Lung (tissue), 12 donors: Measurements from ENCODE around the gene TP53RK. TPM values are rescaled to one million over a fixed set of nuclear protein-coding genes. Genes with fewer than 3 reads are reported as not detected.

Experiments
- ATAC-seq: fragments of 200-7000 bp; cut with Tn5 transposase; one replicate; pipeline ENCODE4 v1.9.1; 2020; ENCODE audit warnings: moderate number of reproducible peaks; ENCODE audit not compliant: insufficient read depth, low FRiP score
- DNase-seq, 3 donors: peaks; one replicate each; pipeline ENCODE4 v3.0.0-alpha.2; 2013 to 2017
- H3K27ac ChIP-seq, 2 donors: one replicate each; pipeline ENCODE4 v1.5.1; 2013; ENCODE audit warnings: mild to moderate bottlenecking in 2 of 2, moderate library complexity in 2 of 2, control low read depth in 1 of 2, inconsistent platforms in 1 of 2, low read depth in 1 of 2, low read length in 1 of 2
- H3K27me3 ChIP-seq, 3 donors: one replicate each; pipeline ENCODE4 v1.5.1; 2013; ENCODE audit warnings: low read length in 2 of 3; ENCODE audit not compliant: control insufficient read depth in 3 of 3, insufficient read depth in 3 of 3
- H3K36me3 ChIP-seq, 4 donors: one replicate each; pipeline ENCODE4 v1.5.1; 2013; ENCODE audit warnings: low read length in 4 of 4, mild to moderate bottlenecking in 1 of 4, moderate library complexity in 1 of 4; ENCODE audit not compliant: control insufficient read depth in 4 of 4, insufficient read depth in 4 of 4
- H3K4me1 ChIP-seq, 5 donors: one replicate each; pipeline ENCODE4 v1.5.1; 2013; ENCODE audit warnings: low read length in 5 of 5, mild to moderate bottlenecking in 2 of 5, moderate library complexity in 1 of 5; ENCODE audit not compliant: control insufficient read depth in 5 of 5, insufficient read depth in 5 of 5
- H3K4me3 ChIP-seq: one replicate; pipeline ENCODE4 v1.5.1; 2013; ENCODE audit warnings: mild to moderate bottlenecking, control low read depth, moderate library complexity
- H3K9ac ChIP-seq, 2 donors: one replicate each; pipeline ENCODE4 v1.5.1; 2013; ENCODE audit warnings: low read length in 2 of 2, control low read depth in 1 of 2; ENCODE audit not compliant: insufficient read depth in 1 of 2
- H3K9me3 ChIP-seq, 4 donors: one replicate each; pipeline ENCODE4 v1.5.1; 2013; ENCODE audit warnings: low read length in 3 of 4, mild to moderate bottlenecking in 1 of 4, moderate library complexity in 1 of 4; ENCODE audit not compliant: control insufficient read depth in 4 of 4, insufficient read depth in 3 of 4
- WGBS, 2 donors: extraction: QIAGEN DNeasy Blood & Tissue Kit; methylation state at CpG; one replicate each; pipeline ENCODE4 v1.1.7; 2013; 5-methylcytosine and 5-hydroxymethylcytosine counted together
- polyA plus RNA-seq, 2 donors: library from polyadenylated mRNA; stranded (reverse); fragments of 200-250 nt; gene quantifications; one replicate each; pipeline ENCODE4 v1.2.1, GENCODE V29; 2013
- total RNA-seq, 2 donors: library from RNA; depleted of rRNA in 1 of 2; stranded (reverse); fragments of >200 nt in 1 of 2; gene quantifications; one replicate each; pipeline ENCODE4 v1.2.1, GENCODE V29; 2014 to 2021
- TF ChIP-seq, protein P1 (sequence below): IDR thresholded peaks from 2 replicates; pipeline ENCODE4 v1.5.1; 2012; ENCODE audit warnings: mild to moderate bottlenecking; ENCODE audit errors: control extremely low read depth, extremely low read depth
- donor health status: control.
- donor health status: control.
- donor health status: Bipolar disorder and iron deficiency.
- donor health status: healthy.
- donor health status: DM: yes; HTN: yes; CAD: no.

TP53RK gene
- total and polyA plus RNA-seq, 4 donors, result 11.6 to 15.7 (median 12.5) TPM

DNA sequence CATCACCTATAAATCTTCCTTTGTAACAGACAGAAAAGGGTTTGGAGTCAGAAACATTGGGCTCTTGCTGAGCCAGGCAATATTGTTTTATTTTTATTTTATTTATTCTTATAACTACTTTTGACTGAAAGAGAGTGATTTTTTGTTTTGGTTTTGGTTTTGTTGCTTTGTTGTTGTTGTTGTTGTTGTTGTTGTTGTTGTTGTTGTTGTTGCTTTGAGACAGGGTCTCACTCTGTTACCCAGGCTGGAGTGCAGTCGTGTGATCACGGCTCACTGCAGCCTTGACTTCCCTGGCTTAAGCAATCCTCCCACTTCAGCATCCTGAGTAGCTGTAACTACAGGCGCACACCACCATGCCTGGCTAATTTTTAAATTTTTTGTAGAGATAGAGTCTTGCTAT lies 22.9 kb downstream of the TP53RK start:
- ATAC-seq (no peak), DNase-seq (no peak)
- TF ChIP-seq, protein P1, sequence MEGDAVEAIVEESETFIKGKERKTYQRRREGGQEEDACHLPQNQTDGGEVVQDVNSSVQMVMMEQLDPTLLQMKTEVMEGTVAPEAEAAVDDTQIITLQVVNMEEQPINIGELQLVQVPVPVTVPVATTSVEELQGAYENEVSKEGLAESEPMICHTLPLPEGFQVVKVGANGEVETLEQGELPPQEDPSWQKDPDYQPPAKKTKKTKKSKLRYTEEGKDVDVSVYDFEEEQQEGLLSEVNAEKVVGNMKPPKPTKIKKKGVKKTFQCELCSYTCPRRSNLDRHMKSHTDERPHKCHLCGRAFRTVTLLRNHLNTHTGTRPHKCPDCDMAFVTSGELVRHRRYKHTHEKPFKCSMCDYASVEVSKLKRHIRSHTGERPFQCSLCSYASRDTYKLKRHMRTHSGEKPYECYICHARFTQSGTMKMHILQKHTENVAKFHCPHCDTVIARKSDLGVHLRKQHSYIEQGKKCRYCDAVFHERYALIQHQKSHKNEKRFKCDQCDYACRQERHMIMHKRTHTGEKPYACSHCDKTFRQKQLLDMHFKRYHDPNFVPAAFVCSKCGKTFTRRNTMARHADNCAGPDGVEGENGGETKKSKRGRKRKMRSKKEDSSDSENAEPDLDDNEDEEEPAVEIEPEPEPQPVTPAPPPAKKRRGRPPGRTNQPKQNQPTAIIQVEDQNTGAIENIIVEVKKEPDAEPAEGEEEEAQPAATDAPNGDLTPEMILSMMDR, result no peak
- Histone ChIP-seq H3K4me1 (peaks cover 0 to 5% (median 0%) of the 10 kb centered on the region in 5 donors), H3K9me3 (peaks cover 2 to 5% (median 3%) of the 10 kb centered on the region in 4 donors), H3K4me3 (no peak overlapping the region), H3K36me3 (peaks cover 0 to 6% (median 0%) of the 10 kb centered on the region in 4 donors), H3K9ac (no peak overlapping the region), H3K27ac (no peak overlapping the region), H3K27me3 (no peaks in the 10 kb centered on the region)
- WGBS, 2 donors, result 93 to 96% methylated on average over 3 of the region's 3 CpGs

DNA sequence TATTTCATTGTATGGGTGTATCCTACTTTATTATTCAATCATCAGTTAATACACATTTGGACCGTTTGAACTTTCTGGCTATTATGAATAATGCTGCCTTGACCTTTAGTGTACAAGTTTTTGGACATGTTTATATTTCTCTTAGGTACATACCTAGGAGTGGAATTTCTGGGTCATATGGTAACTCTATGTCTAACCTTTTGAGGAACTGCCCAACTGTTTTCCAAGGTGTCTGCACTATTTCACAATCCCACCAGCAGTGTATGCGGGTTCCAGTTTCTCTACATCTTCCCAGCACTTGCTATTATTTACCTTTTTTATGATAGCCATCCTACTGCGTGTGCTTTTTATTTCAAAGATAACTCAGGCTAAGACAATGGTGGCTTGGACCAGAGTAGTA lies 23.6 kb downstream of the TP53RK start:
- DNase-seq, result no peak
- peaks cover 0 to 2% (median 0%) of the 10 kb centered on the region in 5 donors for H3K4me1 ChIP-seq
- H3K27ac ChIP-seq, result no peak overlapping the region
- ATAC-seq, result no peak
- 81% methylated on average over 3 of the region's 3 CpGs for WGBS, 2 donors
- H3K9ac ChIP-seq, result no peak overlapping the region
- peaks cover 0 to 6% (median 1%) of the 10 kb centered on the region in 4 donors for H3K36me3 ChIP-seq
- no peak overlapping the region for H3K4me3 ChIP-seq
- TF ChIP-seq, protein P1, result no peak
- H3K27me3 ChIP-seq, result no peaks in the 10 kb centered on the region
- peaks cover 2 to 5% (median 3%) of the 10 kb centered on the region in 4 donors for H3K9me3 ChIP-seq

DNA sequence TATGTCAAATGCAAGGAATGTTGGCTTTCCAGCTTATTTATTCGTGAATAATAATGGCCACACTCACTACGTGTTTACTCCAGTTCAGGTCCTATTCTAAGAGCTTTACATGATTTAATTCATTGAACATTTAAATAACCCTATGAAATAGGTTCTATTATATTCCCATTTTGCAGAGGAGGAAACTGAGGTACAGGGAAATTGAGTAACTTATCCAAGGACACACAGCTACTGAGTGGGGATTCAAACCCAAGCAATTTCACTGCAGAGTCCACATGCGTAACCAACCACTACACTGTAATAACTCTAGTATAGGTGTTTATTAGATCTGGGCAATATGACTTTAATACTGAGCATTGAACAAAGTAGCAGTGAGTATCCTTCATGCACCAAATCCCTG lies 25.7 kb downstream of the TP53RK start:
- Histone ChIP-seq H3K27me3 (no peaks in the 10 kb centered on the region), H3K4me3 (no peak overlapping the region), H3K9me3 (peaks cover 0 to 6% (median 0%) of the 10 kb centered on the region in 4 donors), H3K27ac (no peak overlapping the region), H3K36me3 (peaks cover 0 to 3% (median 1%) of the 10 kb centered on the region in 4 donors), H3K9ac (no peak overlapping the region), H3K4me1 (peaks cover 0 to 2% (median 0%) of the 10 kb centered on the region in 5 donors)
- TF ChIP-seq, protein P1, result no peak
- DNase-seq (no peak), ATAC-seq (no peak)
- WGBS, 2 donors, result 97 to 98% methylated on average over 3 of the region's 3 CpGs

DNA sequence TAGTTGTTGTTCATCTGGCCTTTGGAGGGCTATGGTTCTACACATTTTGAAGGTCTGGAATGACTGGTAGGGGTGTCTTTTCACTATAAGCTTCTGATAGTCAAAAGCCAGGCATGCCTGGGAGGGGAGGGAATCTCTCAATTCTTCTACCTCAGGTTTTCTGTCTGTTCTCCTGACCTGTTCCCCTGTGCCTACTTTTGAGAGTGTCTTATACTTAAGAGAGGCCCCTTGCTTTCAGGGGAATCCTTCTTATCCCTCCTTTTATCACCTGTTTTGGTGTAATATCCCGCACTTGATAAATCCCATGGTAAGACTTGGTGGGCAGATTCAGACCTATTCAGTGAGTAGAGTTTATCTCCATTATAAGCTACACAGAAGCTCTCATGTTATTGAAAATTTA lies 27.6 kb downstream of the TP53RK start:
- WGBS, 2 donors, result 96 to 100% methylated on average over 1 of the region's 1 CpG
- H3K9ac ChIP-seq, result no peak overlapping the region
- DNase-seq, result no peak
- no peaks in the 10 kb centered on the region for H3K4me1 ChIP-seq
- ATAC-seq, result no peak
- H3K9me3 ChIP-seq, result peaks cover 0 to 6% (median under 1%) of the 10 kb centered on the region in 4 donors
- TF ChIP-seq, protein P1, result no peak
- peaks cover 0 to 3% (median 1%) of the 10 kb centered on the region in 4 donors for H3K36me3 ChIP-seq
- no peaks in the 10 kb centered on the region for H3K27me3 ChIP-seq
- no peak overlapping the region for H3K4me3 ChIP-seq
- no peak overlapping the region for H3K27ac ChIP-seq
